ENCODE measurements around the gene PPTC7. TPM values are rescaled to one million over a fixed set of nuclear protein-coding genes. Genes with fewer than 3 reads are reported as not detected.

PPTC7 gene
- total and polyA plus RNA-seq, 4 donors: 5.6 to 15.7 (median 8.3) TPM

GRCh38 chr12:110548678-110549077 lies 34.4 kb downstream of the PPTC7 start:
- Histone ChIP-seq H3K27ac (ENCODE audit: low read depth in 1 of 2, low read length in 2 of 2) (no peak overlapping the region), H3K4me3 (ENCODE audit: low read depth in 1 of 3, low read length in 3 of 3) (no peak overlapping the region), H3K36me3 (ENCODE audit: control insufficient read depth in 4 of 4, insufficient read depth in 3 of 4, low read depth in 1 of 4, low read length in 3 of 4) (peaks cover 0 to 7% (median 1%) of the 10 kb centered on the region in 4 donors), H3K9ac (ENCODE audit: low read depth in 1 of 2, low read length in 2 of 2) (no peak overlapping the region), H3K4me1 (ENCODE audit: control insufficient read depth in 4 of 4, insufficient read depth in 4 of 4, low read length in 3 of 4) (peaks cover 6 to 38% (median 27%) of the 10 kb centered on the region in 4 donors), H3K27me3 (ENCODE audit: control insufficient read depth in 4 of 4, insufficient read depth in 4 of 4, low read length in 3 of 4) (no peaks in the 10 kb centered on the region), H3K9me3 (ENCODE audit: control insufficient read depth in 4 of 4, low read length in 3 of 4) (no peaks in the 10 kb centered on the region)
- no peak for DNase-seq (ENCODE audit: low spot score)
- WGBS: 88% methylated on average over 7 of the region's 7 CpGs
- TF ChIP-seq ZBTB33 (IDR thresholded peaks at IDR 0.05): no peak
- TF ChIP-seq EGR1 (IDR thresholded peaks at IDR 0.05; ENCODE audit: low read depth in 2 of 2): no peak
- TF ChIP-seq REST (IDR thresholded peaks at IDR 0.05): no peak
- TF ChIP-seq RAD21 (IDR thresholded peaks at IDR 0.05): no peak
- no peak for TF ChIP-seq JUND (IDR thresholded peaks at IDR 0.05)
- TF ChIP-seq NR2F2 (IDR thresholded peaks at IDR 0.05): no peak
- TF ChIP-seq FOXA1 (IDR thresholded peaks at IDR 0.05): no peak
- no peak for TF ChIP-seq CTCF (IDR thresholded peaks at IDR 0.05; ENCODE audit: low read depth, low read length, missing input control)
- no peak for TF ChIP-seq YY1 (IDR thresholded peaks at IDR 0.05)
- TF ChIP-seq HNF4A (conservative IDR thresholded peaks at IDR 0.05): no peak
- TF ChIP-seq ATF3 (IDR thresholded peaks at IDR 0.05): no peak
- no peak for TF ChIP-seq SP1 (IDR thresholded peaks at IDR 0.05)
- no peak for TF ChIP-seq FOXA2 (IDR thresholded peaks at IDR 0.05)
- no peak for TF ChIP-seq MAX (IDR thresholded peaks at IDR 0.05)
- TF ChIP-seq RXRA (IDR thresholded peaks at IDR 0.05): no peak
- TF ChIP-seq HNF4G (IDR thresholded peaks at IDR 0.05): no peak
- TF ChIP-seq TAF1 (conservative IDR thresholded peaks at IDR 0.05): no peak
- TF ChIP-seq GABPA (IDR thresholded peaks at IDR 0.05 in 1 of 2, conservative IDR thresholded peaks at IDR 0.05 in 1 of 2): no peak

Data from liver (tissue), 9 donors.